Breast epithelium (tissue), 4 donors: Measurements from ENCODE around the gene CCDC85B. TPM values are rescaled to one million over a fixed set of nuclear protein-coding genes. Genes with fewer than 3 reads are reported as not detected.

Experiments
- DNase-seq, 2 donors: peaks; one replicate each; pipeline ENCODE4 v3.0.0-alpha.2; 2019; ENCODE audit warnings: low spot score in 2 of 2
- H3K27ac ChIP-seq, 2 donors: fragments of 200-600 bp; sonication (generic) in 1 of 2; one replicate each; pipeline ENCODE4 v1.5.1; 2016 to 2019; ENCODE audit warnings: mild to moderate bottlenecking in 1 of 2
- H3K27me3 ChIP-seq, 2 donors: fragments of 200-600 bp; sonication (generic) in 1 of 2; one replicate each; pipeline versions ENCODE4 v1.5.1 to v1.6.0; 2017 to 2019; ENCODE audit warnings: control low read depth in 1 of 2, mild to moderate bottlenecking in 1 of 2
- H3K36me3 ChIP-seq: fragments of 200-600 bp; one replicate; pipeline ENCODE4 v1.5.1; 2019
- H3K4me1 ChIP-seq, 2 donors: fragments of 200-600 bp; sonication (generic); one replicate each; pipeline ENCODE4 v1.5.1; 2016 to 2019; ENCODE audit warnings: control low read depth in 1 of 2
- H3K4me3 ChIP-seq, 3 donors: fragments of 200-600 bp; sonication (generic); 1 replicate in 2 of 3; 2 replicates in 1 of 3; pipeline ENCODE4 v1.5.1; 2016 to 2019; ENCODE audit warnings: mild to moderate bottlenecking in 3 of 3, moderate library complexity in 2 of 3
- H3K9me3 ChIP-seq, 2 donors: fragments of 200-600 bp; sonication (generic) in 1 of 2; one replicate each; pipeline ENCODE4 v1.5.1; 2016 to 2019; ENCODE audit warnings: control low read depth in 1 of 2
- POLR2A ChIP-seq: fragments of 450-650 bp; IDR thresholded peaks from one replicate; pipeline ENCODE4 v1.6.1; 2016; ENCODE audit warnings: antibody characterized with exemption, mild to moderate bottlenecking, moderate library complexity
- POLR2AphosphoS5 ChIP-seq, 3 donors: sonication (generic); formaldehyde crosslinking; IDR thresholded peaks; one replicate each; pipeline ENCODE4 v1.6.1; 2017; ENCODE audit warnings: antibody characterized with exemption in 3 of 3
- intact Hi-C: fragments of 100-400 bp; cut with DNase I; formaldehyde crosslinking; loops from one replicate; pipeline ENCODE4 v1.15.1; 2023; ENCODE audit warnings: low total_unique reads
- total RNA-seq, 3 donors: library from RNA; depleted of rRNA; stranded (reverse); fragments of >200 nt; gene quantifications; one replicate each; pipeline ENCODE4 v1.1.0, GENCODE V29; 2016
- TF ChIP-seq, protein P1 (sequence below), 3 donors: fragments of 450-650 bp; IDR thresholded peaks; one replicate each; pipeline ENCODE4 v1.5.1; 2016 to 2017; ENCODE audit warnings: antibody characterized with exemption in 3 of 3, mild to moderate bottlenecking in 3 of 3, moderate library complexity in 3 of 3

The CCDC85B gene
- total RNA-seq, 3 donors from 2014 or later, result 30.3 to 91.1 (median 41.9) TPM

- intact Hi-C loops, result loop anchor here (10.0 kb wide), 1 partner anchor 82 kb away; the partner anchor contains the start of gene SART1
- DNase-seq, result no peak
- no peak overlapping the region for H3K27ac ChIP-seq
These were observed 8.1 kb upstream of the CCDC85B start for GRCh38 chr11:65882120-65883057.

GRCh38 chr11:65883058-65883761 lies 7.3 kb upstream of the CCDC85B start:
- Histone ChIP-seq H3K4me3 (no peak overlapping the region), H3K9me3 (no peaks in the 10 kb centered on the region), H3K27me3 (no peaks in the 10 kb centered on the region), H3K4me1 (peaks cover 5 to 12% of the 10 kb centered on the region in 2 donors), H3K36me3 (no peaks in the 10 kb centered on the region), H3K27ac (no peak overlapping the region)
- TF ChIP-seq, protein P1, sequence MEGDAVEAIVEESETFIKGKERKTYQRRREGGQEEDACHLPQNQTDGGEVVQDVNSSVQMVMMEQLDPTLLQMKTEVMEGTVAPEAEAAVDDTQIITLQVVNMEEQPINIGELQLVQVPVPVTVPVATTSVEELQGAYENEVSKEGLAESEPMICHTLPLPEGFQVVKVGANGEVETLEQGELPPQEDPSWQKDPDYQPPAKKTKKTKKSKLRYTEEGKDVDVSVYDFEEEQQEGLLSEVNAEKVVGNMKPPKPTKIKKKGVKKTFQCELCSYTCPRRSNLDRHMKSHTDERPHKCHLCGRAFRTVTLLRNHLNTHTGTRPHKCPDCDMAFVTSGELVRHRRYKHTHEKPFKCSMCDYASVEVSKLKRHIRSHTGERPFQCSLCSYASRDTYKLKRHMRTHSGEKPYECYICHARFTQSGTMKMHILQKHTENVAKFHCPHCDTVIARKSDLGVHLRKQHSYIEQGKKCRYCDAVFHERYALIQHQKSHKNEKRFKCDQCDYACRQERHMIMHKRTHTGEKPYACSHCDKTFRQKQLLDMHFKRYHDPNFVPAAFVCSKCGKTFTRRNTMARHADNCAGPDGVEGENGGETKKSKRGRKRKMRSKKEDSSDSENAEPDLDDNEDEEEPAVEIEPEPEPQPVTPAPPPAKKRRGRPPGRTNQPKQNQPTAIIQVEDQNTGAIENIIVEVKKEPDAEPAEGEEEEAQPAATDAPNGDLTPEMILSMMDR (IDR thresholded peaks at IDR 0.05), result no peak
- TF ChIP-seq POLR2A (no peak), POLR2AphosphoS5 (IDR thresholded peaks at IDR 0.05) (no peak)
- DNase-seq, result no peak
- intact Hi-C loops, result loop anchor here (10.0 kb wide), 1 partner anchor 82 kb away; the partner anchor contains the start of gene SART1

More at GRCh38 chr11:65882120-65883057, 8.1 kb upstream of the CCDC85B start:
- no peaks in the 10 kb centered on the region for H3K9me3 ChIP-seq
- no peaks in the 10 kb centered on the region for H3K36me3 ChIP-seq
- H3K4me1 ChIP-seq, result peaks cover 0 to 5% of the 10 kb centered on the region in 2 donors
- no peak overlapping the region for H3K4me3 ChIP-seq
- H3K27me3 ChIP-seq, result no peaks in the 10 kb centered on the region
- TF ChIP-seq POLR2A (no peak), POLR2AphosphoS5 (IDR thresholded peaks at IDR 0.05) (no peak)
- TF ChIP-seq, protein P1 (IDR thresholded peaks at IDR 0.05), result no peak

- peak overlapping the region in 1 of 2 donors; percentile 3 for H3K27ac ChIP-seq
- no peaks in the 10 kb centered on the region for H3K9me3 ChIP-seq
- H3K36me3 ChIP-seq, result no peaks in the 10 kb centered on the region
- TF ChIP-seq POLR2A, result no peak
- no peaks in the 10 kb centered on the region for H3K27me3 ChIP-seq
- DNase-seq, result no peak
- intact Hi-C loops, result loop anchor here (10.0 kb wide), 1 partner anchor 81 kb away; the partner anchor contains the start of gene SART1
- peaks cover 5 to 12% of the 10 kb centered on the region in 2 donors for H3K4me1 ChIP-seq
- H3K4me3 ChIP-seq, result no peak overlapping the region
These were observed 6.4 kb upstream of the CCDC85B start for GRCh38 chr11:65883786-65884715.

DNA sequence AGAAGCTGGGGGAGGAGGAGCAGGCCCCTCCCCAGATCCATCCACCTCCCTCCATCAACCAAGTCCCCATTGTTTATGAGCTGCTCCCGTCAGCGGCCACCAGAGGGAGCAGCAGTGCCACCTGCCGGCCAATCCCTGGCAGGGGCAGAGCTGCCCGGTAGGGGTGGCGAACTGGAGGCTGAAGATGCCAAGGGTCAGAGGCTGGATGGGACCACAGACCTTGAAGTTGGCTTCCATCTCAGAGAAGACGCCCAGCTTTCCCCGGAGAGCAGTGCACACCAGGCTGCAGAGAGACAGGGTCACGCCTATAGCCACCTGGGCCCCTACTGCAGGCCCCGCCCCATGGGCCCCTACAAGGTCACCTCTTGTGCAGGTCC lies 5.8 kb upstream of the CCDC85B start:
- TF ChIP-seq, protein P1 (IDR thresholded peaks at IDR 0.05), result peak; percentile 94 to 99 (median 97)
- TF ChIP-seq POLR2AphosphoS5 (IDR thresholded peaks at IDR 0.05) (peak in 2 of 3 donors; percentile 38 to 69), POLR2A (no peak)
- Histone ChIP-seq H3K4me3 (no peak overlapping the region), H3K4me1 (peaks cover 7 to 12% of the 10 kb centered on the region in 2 donors), H3K27ac (peak overlapping the region in 1 of 2 donors; percentile 3), H3K9me3 (no peaks in the 10 kb centered on the region), H3K36me3 (no peaks in the 10 kb centered on the region), H3K27me3 (no peaks in the 10 kb centered on the region)
- intact Hi-C loops, result loop anchor here (10.0 kb wide), 1 partner anchor 80 kb away; the partner anchor contains the start of gene SART1
- DNase-seq, result no peak

GRCh38 chr11:65885231-65885630 lies 5.2 kb upstream of the CCDC85B start:
- H3K36me3 ChIP-seq, result no peaks in the 10 kb centered on the region
- intact Hi-C loops, result loop anchor here (10.0 kb wide), 1 partner anchor 80 kb away; the partner anchor contains the start of gene SART1
- H3K27me3 ChIP-seq, result no peaks in the 10 kb centered on the region
- TF ChIP-seq POLR2A, result no peak
- TF ChIP-seq POLR2AphosphoS5 (IDR thresholded peaks at IDR 0.05), result no peak
- DNase-seq, result no peak
- no peak overlapping the region for H3K4me3 ChIP-seq
- no peaks in the 10 kb centered on the region for H3K9me3 ChIP-seq
- no peak overlapping the region for H3K27ac ChIP-seq
- peaks cover 9 to 12% of the 10 kb centered on the region in 2 donors for H3K4me1 ChIP-seq
